PFSK-1 (cell line): ENCODE results near the gene ATPAF1.

ENCODE experiments used
- FOXP2 ChIP-seq: optimal IDR thresholded peaks from 2 replicates; pipeline ENCODE3; 2011; ENCODE audit warnings: borderline replicate concordance, control low read depth, inconsistent platforms; ENCODE audit not compliant: insufficient read depth; ENCODE audit errors: extremely low read length, extremely low read depth
- POLR2AphosphoS5 ChIP-seq: IDR thresholded peaks from 2 replicates; pipeline ENCODE4 v1.6.1; 2012; ENCODE audit warnings: low read depth, mild to moderate bottlenecking, control low read depth, low read length, moderate library complexity
- SIN3A ChIP-seq: IDR thresholded peaks from 2 replicates; pipeline ENCODE4 v1.6.1; 2012; ENCODE audit warnings: mild to moderate bottlenecking, low read length, moderate library complexity, borderline replicate concordance; ENCODE audit not compliant: insufficient read depth
- TAF1 ChIP-seq: IDR thresholded peaks from 2 replicates; pipeline ENCODE4 v1.6.1; 2012; ENCODE audit warnings: low read length, control low read depth, borderline replicate concordance; ENCODE audit not compliant: insufficient read depth
- TF ChIP-seq, protein P1 (sequence below), 2 experiments: IDR thresholded peaks; 2 replicates each; pipeline versions ENCODE4 v1.6.1 to v1.8.0; 2011 to 2012; ENCODE audit warnings: low read depth in 2 of 2, low read length in 2 of 2, control low read depth in 1 of 2, inconsistent platforms in 1 of 2, mild to moderate bottlenecking in 1 of 2, moderate library complexity in 1 of 2; ENCODE audit not compliant: insufficient read depth in 1 of 2

Gene ATPAF1

DNA sequence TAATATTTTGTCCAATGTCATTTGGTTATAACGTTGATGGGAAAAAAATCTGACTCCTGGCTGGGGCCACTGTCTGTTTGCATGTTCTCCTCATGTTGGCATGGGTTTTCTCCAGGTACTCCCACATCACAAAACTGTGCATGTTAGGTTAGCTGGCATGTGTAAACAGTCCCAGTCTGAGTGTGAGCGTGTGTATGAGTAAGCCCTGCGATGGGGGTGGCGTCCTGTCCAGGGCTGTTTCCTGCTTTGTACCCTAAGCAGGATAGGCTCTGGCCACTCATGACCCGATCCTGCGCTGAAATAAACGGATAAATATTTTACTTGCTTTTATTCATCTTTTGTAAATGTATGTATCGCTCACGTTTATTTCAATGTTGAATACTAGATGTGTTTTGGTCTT is 37.2 kb upstream of the ATPAF1 start:
- TF ChIP-seq, protein P1, sequence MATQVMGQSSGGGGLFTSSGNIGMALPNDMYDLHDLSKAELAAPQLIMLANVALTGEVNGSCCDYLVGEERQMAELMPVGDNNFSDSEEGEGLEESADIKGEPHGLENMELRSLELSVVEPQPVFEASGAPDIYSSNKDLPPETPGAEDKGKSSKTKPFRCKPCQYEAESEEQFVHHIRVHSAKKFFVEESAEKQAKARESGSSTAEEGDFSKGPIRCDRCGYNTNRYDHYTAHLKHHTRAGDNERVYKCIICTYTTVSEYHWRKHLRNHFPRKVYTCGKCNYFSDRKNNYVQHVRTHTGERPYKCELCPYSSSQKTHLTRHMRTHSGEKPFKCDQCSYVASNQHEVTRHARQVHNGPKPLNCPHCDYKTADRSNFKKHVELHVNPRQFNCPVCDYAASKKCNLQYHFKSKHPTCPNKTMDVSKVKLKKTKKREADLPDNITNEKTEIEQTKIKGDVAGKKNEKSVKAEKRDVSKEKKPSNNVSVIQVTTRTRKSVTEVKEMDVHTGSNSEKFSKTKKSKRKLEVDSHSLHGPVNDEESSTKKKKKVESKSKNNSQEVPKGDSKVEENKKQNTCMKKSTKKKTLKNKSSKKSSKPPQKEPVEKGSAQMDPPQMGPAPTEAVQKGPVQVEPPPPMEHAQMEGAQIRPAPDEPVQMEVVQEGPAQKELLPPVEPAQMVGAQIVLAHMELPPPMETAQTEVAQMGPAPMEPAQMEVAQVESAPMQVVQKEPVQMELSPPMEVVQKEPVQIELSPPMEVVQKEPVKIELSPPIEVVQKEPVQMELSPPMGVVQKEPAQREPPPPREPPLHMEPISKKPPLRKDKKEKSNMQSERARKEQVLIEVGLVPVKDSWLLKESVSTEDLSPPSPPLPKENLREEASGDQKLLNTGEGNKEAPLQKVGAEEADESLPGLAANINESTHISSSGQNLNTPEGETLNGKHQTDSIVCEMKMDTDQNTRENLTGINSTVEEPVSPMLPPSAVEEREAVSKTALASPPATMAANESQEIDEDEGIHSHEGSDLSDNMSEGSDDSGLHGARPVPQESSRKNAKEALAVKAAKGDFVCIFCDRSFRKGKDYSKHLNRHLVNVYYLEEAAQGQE (IDR thresholded peaks at IDR 0.05; ENCODE audit: insufficient read depth in 1 of 2, low read depth in 2 of 2, low read length in 2 of 2): no peak
- TF ChIP-seq POLR2AphosphoS5 (no peak), TAF1 (no peak), SIN3A (no peak), FOXP2 (no peak)

DNA sequence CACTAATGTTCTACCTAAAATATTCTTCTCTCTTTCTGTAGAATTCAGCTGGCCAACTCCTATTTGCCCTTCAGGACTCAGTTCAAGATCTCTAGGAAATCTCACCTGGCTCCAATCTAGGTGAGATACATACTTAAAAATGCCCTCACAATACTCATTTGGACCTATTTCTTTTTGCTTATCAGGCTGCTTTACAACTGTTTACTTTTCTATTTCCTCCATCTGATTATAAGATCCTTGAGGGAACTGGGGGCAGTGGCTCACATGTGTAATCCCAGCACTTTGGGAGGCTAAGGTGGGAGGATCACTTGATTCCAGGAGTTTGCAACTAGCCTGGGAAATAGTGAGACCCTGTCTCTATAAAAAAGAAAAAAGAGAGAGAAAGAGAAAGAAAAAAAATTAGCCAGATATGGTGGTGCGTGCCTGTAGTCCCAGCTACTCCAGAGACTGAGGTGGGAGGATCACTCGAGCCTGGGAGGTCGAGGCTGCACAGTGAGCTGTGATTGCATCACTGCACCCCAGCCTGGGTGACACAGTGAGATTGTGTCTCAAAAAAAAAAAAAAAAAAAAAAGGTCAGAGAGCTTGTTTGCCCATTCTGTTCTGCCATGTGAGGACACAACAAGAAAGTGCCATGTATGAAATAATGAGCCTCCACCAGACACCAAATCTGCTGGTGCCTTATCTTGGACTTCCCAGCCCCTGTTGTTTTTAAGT is 35.9 kb upstream of the ATPAF1 start:
- TF ChIP-seq POLR2AphosphoS5 (no peak), SIN3A (no peak), FOXP2 (no peak), TAF1 (no peak)
- TF ChIP-seq, protein P1 (IDR thresholded peaks at IDR 0.05; ENCODE audit: insufficient read depth in 1 of 2, low read depth in 2 of 2, low read length in 2 of 2): no peak

DNA sequence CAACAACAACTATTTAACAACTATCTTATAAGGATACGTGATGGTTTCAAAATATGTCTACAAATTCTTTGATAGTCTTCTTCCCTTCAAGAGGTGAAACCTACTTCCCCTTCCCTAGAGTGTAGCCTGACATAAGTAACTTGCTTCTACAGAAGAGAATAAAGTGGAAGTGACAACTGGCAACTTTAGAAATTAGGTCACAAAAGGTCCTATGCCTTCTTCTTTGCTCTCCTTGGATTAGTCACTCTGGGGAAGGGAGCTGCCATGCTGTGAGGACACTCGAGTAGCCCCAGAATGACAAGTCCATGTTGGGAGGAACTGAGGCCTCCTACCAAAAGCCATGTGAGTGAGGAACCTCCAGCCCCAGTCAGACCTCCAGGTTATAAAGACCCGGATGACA is 31.5 kb upstream of the ATPAF1 start:
- TF ChIP-seq TAF1 (no peak), POLR2AphosphoS5 (no peak), SIN3A (no peak), FOXP2 (no peak)
- TF ChIP-seq, protein P1 (IDR thresholded peaks at IDR 0.05; ENCODE audit: insufficient read depth in 1 of 2, low read depth in 2 of 2, low read length in 2 of 2): no peak

DNA sequence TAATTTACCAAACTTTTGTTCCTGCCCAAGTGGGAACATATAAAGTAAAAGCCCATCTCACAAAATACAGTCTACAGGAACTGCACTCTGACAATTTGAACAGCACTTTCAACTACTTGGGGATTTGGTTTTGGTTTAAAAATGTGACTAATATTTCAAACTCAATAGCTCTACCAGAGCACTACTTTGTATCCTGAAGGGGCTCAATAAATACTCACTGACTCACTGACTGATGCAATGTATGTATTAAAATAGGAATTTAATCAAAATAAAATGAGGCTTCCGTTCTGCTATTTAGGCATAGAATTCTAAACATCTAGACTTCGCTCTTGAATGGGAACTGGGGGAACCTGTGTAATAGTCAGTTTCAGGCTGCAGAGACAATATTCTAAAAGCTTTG is 28.9 kb upstream of the ATPAF1 start:
- TF ChIP-seq POLR2AphosphoS5: no peak
- TF ChIP-seq TAF1: no peak
- no peak for TF ChIP-seq SIN3A
- no peak for TF ChIP-seq FOXP2
- TF ChIP-seq, protein P1 (IDR thresholded peaks at IDR 0.05; ENCODE audit: insufficient read depth in 1 of 2, low read depth in 2 of 2, low read length in 2 of 2): no peak
